H1 (cell line): ENCODE measurements around the gene LRIG2. TPM values are rescaled to one million over a fixed set of nuclear protein-coding genes. Genes with fewer than 3 reads are reported as not detected.

Experiments
- CTBP2 ChIP-seq: IDR thresholded peaks from 2 replicates; pipeline ENCODE4 v1.7.0; 2011; ENCODE audit warnings: borderline replicate concordance, mild to moderate bottlenecking, moderate library complexity, mixed read lengths, low read length; ENCODE audit not compliant: insufficient read depth, insufficient read length
- CTCF ChIP-seq, 3 experiments: IDR thresholded peaks; 1 replicate in 2 of 3; 2 replicates in 1 of 3; pipeline versions ENCODE4 v1.5.1 to v1.6.1; 2011; ENCODE audit warnings: low read length in 3 of 3, mild to moderate bottlenecking in 3 of 3, inconsistent platforms in 2 of 3, low read depth in 1 of 3, moderate library complexity in 1 of 3; ENCODE audit not compliant: insufficient read depth in 1 of 3; ENCODE audit errors: control extremely low read depth in 1 of 3
- HDAC2 ChIP-seq, 2 experiments: fragments of 300-600 bp in 1 of 2; sonication (generic) in 1 of 2; IDR thresholded peaks; 2 replicates each; pipeline ENCODE4 v1.6.1; 2011 to 2012; ENCODE audit warnings: low read depth in 2 of 2, low read length in 2 of 2, mild to moderate bottlenecking in 2 of 2, moderate library complexity in 2 of 2, borderline replicate concordance in 1 of 2, inconsistent platforms in 1 of 2
- KDM4A ChIP-seq: IDR thresholded peaks from one replicate; pipeline ENCODE4 v1.7.1; 2012; ENCODE audit warnings: low read depth, mild to moderate bottlenecking, moderate library complexity, low read length, inconsistent platforms; ENCODE audit not compliant: severe bottlenecking
- NRF1 ChIP-seq: IDR thresholded peaks from 2 replicates; pipeline ENCODE4 v1.6.1; 2011; ENCODE audit warnings: mild to moderate bottlenecking, low read depth, low read length, improper control_type of control experiment
- RFX5 ChIP-seq: IDR thresholded peaks from 2 replicates; pipeline ENCODE4 v1.6.1; 2011; ENCODE audit warnings: low read depth, low read length, improper control_type of control experiment, borderline replicate concordance
- TBP ChIP-seq: IDR thresholded peaks from 2 replicates; pipeline ENCODE4 v1.6.1; 2011; ENCODE audit warnings: low read depth, low read length, improper control_type of control experiment
- ZNF274 ChIP-seq: IDR thresholded peaks from 2 replicates; pipeline ENCODE4 v1.7.0; 2012; ENCODE audit warnings: low read length, borderline replicate concordance; ENCODE audit errors: extremely low read depth
- polyA plus RNA-seq, 7 experiments: library from polyadenylated mRNA; depleted of rRNA in 3 of 7; stranded (reverse) in 5 of 7; unstranded in 2 of 7; fragments of >200 nt in 5 of 7; fragments of 200-250 nt in 2 of 7; gene quantifications; 1 replicate in 5 of 7; 2 replicates in 1 of 7; 4 replicates in 1 of 7; pipeline versions ENCODE4 v1.2.1 to v1.2.3, GENCODE V29; 2011 to 2013; ENCODE audit warnings: missing spikeins in 2 of 7, mixed read lengths in 2 of 7
- total RNA-seq: library from RNA; stranded (reverse); fragmentation: NEBNext Ultra II Directional; extraction: Animal tissue kit (Norgen Biotek cat#: 25700); gene quantifications from 2 replicates; pipeline ENCODE4 v1.2.1, GENCODE V29; 2021

The LRIG2 gene
- total and polyA plus RNA-seq, 2 of the 8 experiments (the other 6 are each of a cell fraction or from before 2014, with no cell fraction given) = 16.2 to 20.9 TPM

DNA sequence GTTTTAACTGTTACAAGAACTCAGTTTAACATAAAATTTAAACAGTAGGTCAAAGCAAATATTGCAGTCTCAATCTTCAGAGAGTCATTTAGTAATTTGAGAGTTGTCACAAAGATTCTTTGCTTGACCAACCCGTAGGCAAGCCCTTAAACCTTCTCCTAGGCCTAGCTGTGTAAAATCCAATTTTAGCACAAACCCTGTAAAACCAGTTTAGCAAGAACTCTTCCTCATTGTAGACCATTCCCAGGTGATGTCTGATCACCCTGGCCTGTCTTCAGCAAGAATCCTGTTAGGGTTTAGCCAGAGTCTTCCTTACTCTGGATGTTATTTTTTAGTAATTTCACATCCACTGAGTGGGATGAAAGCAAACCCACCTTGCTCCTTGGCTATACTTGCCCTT is 30.1 kb downstream of the LRIG2 start (continued):
- no peak for TF ChIP-seq CTCF (IDR thresholded peaks at IDR 0.05; ENCODE audit: control extremely low read depth in 1 of 3, insufficient read depth in 1 of 3, low read depth in 1 of 3, low read length in 3 of 3)
- no peak for TF ChIP-seq RFX5
- no peak for TF ChIP-seq CTBP2
- no peak for TF ChIP-seq HDAC2 (IDR thresholded peaks at IDR 0.05; ENCODE audit: borderline replicate concordance in 1 of 2, low read depth in 2 of 2, low read length in 2 of 2)
- no peak for TF ChIP-seq TBP
- TF ChIP-seq NRF1 = no peak
- no peak for TF ChIP-seq ZNF274
- TF ChIP-seq KDM4A = no peak
- TF ChIP-seq, all 59 proteins: peak for 0
